Hypothalamus (tissue), 51 donors: ENCODE results near the gene SH3RF3.
A peak's percentile ranks its signal among the peaks of the same experiment; 100 is the strongest.

Experiments used
- DNase-seq, 51 donors: peaks; one replicate each; lab custom pipeline; 2025; lab: John Stamatoyannopoulos, UW

The SH3RF3 gene

DNA sequence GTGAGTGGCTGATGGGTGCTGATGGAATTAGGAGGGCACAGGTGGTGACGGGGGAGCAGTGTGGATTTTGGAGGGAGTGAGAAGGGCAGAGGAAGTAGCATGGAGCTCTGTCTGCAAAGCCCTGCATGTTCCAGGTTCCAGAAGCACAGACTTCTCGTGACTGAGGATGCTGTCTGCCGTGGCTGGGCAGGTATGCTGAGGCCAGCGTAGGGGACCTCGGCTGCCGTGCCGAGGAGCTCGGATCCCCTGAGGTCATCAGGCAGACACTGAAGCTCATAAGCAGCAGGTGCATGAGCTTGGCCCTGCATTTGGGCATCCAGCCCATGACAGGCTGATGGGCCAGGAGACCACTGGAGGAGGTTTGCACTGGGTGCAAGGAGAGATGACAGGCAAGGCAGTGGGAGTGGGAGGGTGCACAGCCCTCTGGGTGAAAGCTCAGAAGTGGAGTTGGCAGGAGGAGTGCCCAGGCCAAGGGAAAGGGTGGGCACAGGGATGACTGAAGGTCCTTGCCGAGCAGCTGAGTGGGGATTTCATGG lies 215.3 kb downstream of the SH3RF3 start:
- no peak for DNase-seq

DNA sequence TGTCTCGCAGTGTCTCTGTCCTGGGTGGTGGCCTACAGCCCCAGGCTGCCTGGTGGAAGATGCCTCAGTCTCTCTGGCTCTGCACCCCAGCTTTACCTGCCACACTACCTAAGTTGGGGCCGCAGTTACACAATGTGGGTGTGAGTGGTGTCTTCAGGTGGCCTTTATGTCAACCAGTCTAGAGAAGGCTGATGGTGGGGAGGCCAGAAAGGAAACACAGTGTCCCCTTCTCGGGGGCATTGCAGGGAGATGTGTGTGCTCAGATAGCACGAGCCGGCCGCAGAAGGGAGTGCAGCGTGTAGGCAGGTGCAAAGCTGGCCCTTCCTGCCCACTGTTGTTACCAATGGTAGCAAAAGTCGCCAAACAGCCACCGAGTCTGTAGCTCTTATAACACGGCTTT lies 216.1 kb downstream of the SH3RF3 start:
- DNase-seq, result no peak

DNA sequence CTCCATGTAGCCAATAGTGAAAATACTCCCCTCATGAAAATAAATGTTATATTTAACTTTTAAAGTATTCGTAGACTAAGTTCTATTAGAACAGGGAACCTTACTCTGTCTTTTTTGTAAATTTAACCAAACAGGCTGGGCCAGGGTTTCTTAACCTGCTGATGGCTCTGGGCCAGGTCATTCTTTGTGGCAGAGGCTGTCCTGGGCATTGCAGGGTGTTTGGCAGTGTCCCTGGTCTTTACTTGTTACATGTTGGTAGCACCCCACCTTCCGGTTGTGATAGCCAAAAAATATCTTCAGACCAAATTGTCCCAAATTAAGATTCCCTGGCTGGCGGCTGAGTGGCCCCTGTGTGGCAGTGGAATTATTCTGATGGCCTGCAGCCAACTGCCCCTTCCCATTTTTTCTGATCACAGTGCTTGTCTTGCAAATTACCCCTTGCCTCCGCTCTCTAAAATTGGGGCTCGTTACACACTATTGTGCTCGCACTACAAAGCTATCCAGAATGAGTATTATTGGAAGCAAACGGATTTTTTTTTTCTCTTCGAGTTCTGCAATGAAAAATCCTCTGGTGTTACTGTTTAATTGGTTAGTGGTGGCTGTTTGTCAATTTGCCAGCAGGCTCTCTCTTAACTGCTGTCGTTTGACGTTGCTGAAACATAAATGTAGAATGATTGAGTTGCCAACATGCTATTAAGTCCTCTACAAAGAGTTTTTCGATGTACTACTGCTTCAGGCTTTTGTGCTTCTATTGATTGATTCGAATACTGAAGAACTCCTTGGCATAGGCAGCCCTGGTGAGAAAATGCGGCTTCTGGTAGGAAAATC lies 216.9 kb downstream of the SH3RF3 start:
- DNase-seq, result no peak

DNA sequence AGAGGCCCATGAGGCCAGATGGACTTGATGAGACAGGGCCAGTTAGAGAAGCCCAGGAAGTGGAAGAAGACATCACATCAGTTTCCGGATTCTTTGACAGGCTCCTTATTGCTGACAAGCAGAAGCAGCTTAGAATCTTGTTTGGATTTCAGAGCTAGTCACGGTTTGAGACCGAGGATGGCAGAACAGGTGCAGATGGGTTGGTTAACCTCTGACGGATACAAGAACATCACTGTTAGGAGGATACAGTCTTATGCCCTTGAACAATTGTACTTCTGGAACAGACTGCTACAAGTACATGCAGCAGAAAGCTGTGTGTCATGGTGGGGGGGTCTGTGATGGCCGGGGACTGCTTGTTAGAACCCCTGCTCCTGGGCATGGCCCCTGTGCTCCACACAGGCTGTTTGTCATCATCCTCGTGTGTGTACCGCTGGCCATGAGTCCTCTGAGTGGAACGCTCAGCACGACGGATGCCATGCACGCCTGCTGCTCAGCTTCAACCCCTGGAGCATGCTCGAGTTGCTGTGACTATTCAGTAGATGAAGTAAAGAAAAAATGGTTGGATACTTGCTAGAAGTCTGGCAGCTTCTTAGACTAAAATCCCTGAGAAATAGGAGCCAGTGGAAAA lies 217.7 kb downstream of the SH3RF3 start:
- no peak for DNase-seq

DNA sequence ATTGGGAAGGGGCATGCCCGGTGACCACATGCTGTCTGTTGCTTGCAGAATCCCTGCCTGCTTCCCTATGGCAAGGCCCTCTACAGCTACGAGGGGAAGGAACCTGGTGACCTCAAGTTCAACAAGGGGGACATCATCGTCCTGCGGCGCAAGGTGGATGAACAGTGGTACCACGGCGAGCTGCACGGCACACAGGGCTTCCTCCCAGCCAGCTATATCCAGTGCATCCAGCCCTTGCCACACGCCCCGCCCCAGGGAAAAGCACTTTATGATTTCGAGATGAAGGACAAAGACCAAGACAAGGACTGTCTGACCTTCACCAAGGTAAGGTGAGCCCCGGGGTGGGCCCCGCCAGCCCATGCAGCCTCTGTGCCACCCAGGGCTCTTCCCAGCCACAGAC lies 218.6 kb downstream of the SH3RF3 start:
- no peak for DNase-seq

DNA sequence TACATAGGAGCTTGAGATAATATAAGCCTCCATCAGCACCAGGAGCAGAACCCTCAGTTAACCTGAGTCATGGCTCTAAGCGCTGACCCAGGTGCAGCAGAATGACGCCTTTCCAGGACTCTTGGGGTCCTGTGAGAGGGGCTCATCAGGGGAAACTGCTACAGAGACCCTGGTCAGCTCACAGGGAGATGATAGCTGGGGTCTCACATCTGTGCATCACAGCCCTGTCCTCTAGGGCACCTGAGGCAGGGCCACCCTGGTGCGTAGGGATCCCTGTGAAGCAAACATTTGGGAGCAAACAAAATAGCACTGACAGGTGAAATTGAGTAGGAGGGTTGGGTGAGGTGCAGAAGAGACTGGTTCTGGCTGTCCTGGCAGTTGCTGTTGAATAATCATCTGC lies 219.2 kb downstream of the SH3RF3 start:
- DNase-seq, result no peak

DNA sequence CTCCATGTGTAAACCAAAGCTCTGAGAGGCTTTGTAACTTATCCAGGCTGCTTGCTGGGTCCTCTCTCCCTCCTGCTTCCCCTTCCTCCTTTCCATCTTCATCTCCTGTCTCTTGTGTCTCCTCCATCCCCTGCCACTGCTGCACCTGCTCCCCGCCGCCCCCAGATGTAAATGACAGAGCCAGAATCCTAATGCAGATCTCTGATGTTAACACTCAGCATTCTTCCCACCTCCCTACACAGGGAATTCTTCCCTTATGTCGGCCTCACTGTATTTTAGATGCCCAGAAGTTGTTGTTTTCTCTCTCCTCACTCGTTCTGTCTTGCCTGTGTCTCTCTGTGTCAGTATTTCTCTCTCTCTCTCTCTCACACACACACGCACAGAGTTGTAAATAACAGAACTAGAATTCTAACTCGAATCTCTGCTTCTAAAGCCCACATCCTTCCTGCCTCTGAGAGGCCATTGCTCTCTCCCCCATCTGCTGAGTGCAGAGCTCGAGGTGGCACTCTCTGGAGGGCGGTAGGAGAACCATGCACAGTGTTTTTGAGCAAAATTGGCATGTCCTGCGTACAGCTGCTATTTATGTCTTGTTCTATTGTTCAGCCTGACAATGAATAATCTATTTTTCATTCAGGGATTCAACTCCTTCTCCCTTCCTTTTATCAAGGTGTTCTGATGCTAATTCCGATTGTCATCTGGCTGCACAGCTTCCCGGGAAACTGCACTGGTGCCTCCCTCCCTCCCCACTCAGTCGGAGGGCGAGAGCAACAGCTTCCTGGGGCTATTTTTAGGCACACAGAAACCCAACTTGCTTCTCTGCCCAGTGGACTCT lies 219.9 kb downstream of the SH3RF3 start:
- peak in 4 of 51 donors; percentile 9 to 42 (median 24) for DNase-seq

DNA sequence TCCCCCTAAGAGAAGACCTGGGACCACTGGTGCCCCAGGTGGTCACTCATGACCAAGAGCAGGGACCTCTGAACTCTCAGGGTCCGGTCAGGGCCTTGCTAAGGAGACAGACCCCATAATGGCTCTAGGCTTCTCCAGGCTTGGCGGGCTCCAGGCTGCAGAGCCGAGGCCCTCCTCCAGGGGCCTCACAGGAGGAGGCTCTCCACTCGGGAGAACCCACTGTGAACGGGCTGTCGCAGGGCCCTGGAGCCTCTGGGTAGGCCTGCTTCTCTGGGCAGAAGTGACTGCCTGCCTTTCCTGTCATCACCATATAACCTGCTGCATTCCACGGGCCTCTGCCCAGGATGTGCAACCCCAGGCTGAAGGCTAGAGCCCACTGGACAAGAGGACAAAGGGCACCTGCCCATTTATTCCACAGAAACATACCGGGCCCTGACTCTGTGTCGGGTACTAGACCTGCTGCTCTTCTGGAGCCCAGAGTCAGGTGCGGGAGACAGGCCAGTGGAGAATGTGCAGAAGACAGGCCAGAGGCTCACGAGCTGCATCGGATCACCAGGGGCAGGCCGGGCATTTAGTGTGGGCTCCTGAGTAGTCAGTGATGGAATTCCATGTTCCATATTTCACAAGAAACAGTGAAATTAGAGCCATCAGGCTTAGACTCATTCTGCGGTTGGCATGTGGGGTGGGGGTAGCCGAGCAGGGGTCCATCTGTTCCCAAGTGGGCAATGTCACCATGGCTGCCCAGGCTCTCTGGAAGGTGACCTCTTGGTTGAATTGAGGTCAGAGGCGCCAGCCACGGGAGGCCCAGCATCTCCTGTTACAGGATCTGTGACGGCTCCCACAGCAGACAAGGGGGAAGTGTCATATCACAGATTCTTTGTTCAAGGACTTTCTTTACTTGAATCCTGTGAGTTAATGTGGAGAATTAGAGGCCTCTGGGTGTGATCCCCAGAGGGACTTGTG lies 220.8 kb downstream of the SH3RF3 start:
- no peak for DNase-seq

DNA sequence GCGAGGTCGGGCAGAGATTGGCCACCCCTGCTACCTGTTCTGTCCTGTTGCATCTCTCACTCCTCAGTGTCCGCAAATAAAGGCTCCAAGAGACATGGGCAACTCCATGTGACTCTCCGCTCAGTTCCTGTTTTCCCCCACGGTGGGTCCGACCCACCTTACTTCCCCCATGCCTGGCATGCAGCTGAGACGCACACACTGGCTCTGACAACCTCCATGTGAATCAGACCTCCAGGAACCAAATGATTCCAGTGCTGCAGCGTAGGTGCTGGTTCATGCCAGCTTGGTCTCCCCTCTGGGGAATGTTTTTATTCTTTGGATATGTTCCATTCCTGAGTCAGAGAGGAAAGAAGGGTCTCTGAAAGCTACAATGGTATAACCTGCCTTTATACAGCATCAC lies 221.5 kb downstream of the SH3RF3 start:
- DNase-seq, result peak in 1 of 51 donors; percentile 29

DNA sequence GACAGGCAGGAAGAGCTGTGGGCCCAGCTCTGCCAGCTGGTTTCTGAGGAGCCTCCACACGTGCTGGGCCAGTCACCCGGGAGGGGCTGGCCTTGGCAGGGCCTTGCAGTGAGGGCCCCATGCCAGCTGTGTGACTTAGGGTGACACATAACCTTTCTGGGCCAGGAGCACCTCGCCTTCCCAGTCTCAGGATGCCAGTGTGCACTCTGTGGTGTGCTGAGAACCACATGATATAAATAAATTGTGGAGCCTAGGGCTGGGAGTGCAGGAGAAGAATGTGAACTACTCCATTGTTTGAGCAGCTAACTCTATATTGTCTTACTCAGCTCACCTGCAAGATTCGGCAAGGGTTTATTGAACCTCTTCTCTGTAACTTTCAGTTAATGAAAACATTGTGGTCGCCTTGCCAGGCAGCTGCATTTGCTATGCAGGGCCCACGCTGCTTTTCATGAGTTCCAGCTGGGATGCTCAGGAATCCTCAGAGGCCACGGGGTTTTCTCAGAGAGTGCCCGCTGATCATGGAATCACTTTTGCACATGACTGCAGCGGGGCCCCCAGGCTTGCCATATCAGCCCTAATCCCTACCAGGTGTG lies 222.3 kb downstream of the SH3RF3 start:
- peak in 10 of 51 donors; percentile 11 to 51 (median 24) for DNase-seq

DNA sequence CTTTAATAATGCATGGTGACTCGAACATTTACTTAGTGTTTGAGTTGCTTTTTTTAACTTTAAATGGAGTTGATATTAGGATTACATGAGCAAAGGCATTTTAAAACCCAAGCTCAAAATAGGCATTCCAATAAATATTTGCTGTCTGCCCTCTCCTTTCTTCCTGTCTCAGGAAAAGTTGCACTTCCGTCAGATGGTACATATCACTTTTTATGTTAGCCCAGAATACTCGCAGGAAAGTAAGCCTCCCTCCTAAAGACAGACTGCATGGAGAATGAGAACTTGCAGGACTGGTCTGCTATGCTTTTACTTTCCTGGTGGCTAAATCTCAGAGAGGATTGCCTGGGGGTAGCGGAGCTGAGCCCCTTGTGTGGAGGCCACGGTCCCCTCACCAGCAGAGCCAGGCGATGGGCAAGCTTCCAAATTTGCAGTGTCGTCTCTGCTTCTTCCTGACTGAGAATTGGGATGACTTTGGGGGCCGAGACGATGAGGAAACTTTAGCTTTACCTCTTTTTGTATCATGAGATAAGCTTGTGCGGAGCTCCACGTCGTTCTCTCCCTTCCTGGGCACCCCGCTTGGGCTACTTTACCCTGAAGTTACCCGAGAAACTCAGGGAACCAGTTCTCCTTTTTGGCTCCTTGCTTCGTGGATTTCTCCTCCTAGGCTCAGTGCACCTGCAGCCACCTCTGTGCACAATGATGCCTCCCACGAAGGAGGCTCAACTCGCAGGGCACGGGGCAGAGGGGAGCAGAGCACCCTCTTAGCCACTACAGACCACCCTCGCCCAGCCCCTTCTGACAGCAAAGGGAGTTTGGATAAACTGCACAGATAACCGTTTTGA lies 223.3 kb downstream of the SH3RF3 start:
- no peak for DNase-seq

DNA sequence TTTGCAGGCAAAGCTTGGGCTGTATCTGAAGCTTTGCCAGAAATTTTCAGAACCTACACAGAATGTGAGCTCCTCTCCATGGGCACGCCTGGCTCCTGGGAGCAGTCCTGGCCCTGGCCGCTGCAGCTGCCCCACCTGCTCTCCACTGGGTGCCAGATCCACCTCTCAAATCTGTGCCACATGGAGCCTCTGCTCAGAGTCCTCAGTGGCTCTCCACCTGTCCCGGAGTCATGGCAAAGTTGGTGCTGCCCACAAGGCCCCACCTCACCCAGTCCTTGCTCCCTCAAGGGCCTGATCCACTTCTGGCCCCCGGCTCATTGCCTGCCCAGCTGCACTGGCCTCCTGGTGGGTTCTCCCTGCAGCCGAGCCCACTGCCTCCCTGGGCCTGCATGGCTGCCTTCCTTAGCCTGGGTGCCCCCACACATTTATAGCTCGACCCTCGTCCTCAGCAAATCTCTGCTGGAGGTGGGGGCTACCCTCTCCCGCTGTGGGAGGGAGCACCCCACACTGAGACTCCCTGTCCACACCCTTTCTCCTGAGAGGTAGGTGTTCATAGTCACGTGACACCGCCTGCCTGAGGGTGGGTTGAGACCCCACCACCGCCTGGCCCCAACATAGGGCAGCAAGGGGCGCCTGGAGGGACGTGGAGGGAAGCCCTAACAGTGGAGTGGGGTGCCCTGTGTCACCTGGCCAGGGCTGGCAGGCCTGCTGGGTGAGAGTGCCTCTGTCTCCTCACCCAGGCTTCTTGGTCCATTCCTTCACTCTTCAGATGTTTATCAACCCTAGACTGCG lies 224.1 kb downstream of the SH3RF3 start:
- DNase-seq, result no peak

DNA sequence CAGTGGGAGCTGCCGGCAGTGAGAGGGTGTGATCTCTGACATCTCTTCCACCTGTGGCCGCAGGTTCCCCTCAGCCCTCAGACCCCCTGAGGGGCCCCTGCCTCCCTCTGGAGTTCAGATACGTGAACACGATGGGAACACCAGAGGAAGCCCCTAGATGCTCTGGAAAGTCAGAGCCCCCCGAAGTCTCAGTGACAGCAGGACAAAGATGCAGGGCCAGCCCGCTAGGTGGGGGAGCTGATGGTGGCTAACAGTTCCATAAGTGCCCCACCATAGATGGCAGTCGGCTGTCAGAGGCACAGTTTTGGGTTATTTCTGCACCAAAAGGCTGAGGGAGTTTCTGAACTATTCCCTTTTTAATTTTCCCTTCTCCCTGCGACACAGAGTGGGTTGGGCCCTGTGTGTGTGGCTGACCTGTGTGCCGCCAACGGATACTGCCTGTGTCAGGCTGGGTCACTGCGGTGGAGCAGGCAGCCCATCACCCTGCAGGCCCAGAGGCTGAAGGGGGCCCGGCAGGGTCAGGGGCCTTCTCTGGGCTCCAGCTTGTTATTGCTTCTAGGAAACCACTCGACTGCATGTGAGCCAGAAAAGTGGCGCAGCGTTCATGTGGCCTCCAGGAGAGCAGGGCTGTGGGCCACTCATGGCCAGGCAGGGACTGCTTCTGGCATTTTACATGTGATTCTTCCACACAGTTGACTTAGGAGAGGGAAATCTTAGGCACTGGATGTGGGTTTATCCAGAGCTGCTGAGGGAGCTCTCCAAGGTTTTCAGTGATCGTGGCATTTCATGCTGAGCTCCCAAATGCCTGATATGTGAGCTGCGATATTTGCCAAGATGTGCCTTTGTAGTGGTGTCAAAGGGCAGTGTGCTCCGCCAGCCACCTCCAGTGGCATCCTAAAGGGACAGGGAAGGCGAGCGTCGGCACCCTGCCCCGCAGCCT lies 225.1 kb downstream of the SH3RF3 start:
- no peak for DNase-seq

DNA sequence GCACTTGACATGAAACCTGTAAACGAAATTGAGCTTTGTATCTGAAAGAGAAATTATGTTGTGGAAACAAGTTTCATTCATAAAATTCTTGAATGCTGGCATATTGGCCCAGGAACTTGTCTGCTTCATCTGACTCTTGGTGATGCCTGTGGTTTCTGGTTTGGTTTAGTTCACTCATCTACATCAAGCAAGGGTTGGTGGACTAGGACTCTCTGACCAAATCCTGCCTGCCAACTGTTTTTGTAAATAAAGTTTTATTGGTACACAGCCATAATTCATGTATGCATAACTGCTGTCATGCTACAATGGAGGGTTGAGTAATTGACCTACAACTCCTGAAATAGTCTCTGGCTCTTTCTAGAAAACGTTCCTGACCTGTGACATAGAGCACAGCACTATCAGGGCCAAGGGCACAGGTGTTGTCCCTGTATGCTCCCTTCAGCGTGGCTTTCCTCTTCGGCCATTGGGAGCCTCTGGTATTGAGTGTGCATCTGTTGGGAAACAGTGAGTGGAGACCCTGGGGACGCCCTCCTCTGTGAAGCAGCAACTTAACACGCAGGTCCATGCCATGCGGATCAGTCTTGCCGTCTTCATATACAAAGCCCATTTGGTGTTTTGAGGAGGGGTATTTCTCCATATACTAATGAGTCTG lies 226.3 kb downstream of the SH3RF3 start:
- DNase-seq, result no peak

DNA sequence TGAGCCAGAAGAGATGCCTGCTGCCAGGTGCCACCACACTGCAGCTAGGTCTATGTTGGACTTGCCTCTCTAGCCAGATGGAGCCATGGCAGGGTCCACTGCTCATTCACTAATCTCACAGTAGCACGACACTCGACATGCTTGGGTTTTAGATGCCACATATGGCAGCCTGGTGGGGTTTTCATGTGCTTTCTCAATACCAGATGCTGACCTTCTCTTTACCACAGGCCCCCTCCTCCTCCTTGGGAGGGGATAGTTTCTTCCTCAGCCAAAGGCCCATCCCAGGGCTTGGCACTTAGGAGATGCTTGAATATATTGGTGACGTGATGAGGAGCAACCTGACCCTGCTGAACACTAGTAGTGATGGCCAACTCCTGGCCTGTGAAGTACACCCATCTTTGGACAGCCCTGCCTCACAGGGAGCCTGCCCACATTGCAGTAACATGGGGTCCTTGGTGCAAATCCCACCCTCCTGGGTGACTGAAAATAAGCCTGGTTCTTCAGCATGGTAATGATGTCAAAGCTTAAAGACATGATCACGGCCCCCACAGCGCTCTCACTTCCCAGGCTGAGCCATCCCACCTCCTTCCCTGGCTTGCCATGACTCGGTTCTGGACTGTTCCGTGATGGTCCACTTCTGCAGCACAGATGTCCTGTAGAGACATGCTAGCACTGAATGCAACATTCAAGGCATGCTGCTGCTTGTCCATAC lies 227.5 kb downstream of the SH3RF3 start:
- no peak for DNase-seq
